SH-SY5Y (cell line): ENCODE measurements around the gene GSTM5.

Experiments
- GATA2 ChIP-seq: IDR thresholded peaks from 2 replicates; pipeline ENCODE4 v1.6.1; 2011; ENCODE audit warnings: mild to moderate bottlenecking, low read depth, low read length
- GATA3 ChIP-seq: IDR thresholded peaks from 2 replicates; pipeline ENCODE4 v1.6.1; 2011; ENCODE audit warnings: low read depth, mild to moderate bottlenecking, low read length, moderate library complexity

Gene GSTM5

DNA sequence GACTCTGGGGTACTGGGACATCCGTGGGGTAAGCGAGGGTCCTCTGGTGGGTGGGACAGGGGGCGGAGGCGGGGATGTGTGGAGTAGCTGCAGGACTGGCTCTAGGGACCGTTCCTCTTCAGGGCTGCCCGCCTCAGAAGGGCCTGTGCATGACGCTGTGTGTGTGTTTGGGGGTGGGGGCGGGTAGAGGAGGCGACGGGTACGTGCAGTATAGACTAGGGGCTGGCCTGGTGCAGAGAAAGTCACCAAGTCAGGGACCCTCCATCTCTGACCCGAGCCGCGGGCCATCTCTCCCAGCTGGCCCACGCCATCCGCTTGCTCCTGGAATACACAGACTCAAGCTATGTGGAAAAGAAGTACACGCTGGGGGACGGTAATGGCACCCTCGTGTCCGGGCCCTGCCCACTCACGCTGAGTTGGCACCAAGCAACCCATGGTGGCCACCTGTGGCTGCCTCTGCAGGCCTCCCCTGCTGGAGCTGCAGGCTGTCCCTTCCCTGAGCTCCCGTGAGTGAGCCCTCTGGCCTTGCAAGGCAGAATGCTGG lies 342 bp downstream of the GSTM5 start:
- no peak for TF ChIP-seq GATA3
- TF ChIP-seq GATA2 = no peak

DNA sequence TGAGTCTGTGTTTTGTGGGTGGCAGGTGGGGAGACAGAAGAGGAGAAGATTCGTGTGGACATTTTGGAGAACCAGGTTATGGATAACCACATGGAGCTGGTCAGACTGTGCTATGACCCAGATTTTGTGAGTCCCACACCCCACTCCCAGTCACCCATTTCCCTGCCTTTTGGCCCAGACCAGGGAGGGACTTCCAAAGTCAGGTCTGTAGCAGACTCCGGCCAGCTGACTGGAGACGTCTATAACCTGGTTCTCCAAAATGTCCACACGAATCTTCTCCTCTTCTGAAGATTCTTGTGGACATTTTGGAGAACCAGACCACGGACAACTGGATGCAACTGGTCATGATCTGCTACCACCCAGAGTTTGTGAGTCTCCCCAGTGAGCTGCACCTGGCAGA lies 1.6 kb downstream of the GSTM5 start:
- TF ChIP-seq GATA3 (no peak), GATA2 (no peak)

DNA sequence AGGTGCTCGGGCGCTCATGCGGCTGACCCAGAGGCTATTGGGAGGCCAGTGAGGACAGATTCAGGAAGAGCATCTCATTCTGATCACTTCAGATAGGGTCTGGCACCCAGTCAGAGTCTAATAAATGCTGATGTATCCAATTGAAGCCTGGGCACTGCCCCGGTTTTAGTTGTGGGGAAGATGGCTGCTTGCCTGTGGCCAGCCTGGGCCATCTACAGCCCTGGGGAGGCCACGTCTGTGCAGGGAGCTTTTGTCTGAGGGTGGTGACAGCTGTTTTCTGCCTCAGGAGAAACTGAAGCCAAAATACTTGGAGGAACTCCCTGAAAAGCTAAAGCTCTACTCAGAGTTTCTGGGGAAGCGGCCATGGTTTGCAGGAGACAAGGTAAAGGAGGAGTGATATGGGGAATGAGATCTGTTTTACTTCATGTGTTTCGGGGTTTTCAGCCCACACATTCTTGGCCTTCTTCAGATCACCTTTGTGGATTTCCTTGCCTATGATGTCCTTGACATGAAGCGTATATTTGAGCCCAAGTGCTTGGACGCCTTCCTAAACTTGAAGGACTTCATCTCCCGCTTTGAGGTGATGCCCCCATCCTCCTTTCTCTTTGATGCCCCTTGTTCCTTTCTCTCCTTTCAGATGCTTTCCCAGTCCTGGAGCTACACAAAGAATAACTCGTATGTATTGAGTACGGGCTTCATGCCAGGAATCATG lies 2.8 kb downstream of the GSTM5 start:
- TF ChIP-seq GATA2 (no peak), GATA3 (no peak)

DNA sequence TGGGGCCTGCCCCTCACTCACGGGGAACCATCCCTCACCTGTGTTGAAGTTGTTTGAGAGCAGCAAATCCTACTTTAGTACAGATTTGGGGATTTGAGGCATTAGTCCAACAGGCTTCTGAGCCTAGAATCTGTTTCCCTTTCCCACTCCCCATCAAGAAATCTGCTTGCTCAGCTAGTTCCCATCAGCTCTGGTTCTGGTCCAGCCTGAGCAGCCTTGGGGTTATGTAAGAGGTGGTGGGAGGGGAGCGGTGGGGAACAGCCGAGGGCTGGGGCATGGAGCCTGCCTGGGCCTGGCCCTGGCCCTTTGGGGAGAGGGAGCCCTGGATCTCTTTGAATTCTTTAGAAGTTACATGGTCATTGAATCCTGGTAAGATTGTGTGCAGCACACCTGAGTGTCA lies 4.1 kb downstream of the GSTM5 start:
- TF ChIP-seq GATA3 = no peak
- TF ChIP-seq GATA2 = no peak

DNA sequence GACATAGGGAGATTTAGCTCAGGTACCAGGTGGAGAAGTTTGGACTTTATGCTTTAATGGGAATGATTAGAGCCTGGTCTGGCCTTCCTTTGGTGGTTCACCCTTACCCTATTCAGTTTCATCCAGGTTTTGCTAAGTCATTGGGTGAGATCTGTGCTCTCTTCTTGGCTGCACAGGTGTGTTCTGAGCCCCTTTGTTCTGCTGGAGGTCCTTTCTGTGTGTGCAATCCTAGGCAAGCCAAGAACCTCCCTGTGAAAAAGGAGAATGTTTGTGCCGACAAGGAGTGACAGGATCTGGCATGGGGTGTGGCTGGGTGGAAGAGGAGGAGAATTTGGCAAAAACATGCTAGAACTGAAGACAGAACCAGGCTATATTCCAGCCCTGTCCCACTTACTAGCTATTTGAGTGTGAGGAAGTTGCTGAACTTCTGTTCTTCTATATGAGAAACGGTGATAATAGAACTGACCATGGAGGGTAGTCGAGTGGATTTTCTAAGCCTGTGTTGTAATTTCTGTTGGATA lies 4.6 kb downstream of the GSTM5 start:
- TF ChIP-seq GATA2 (no peak), GATA3 (no peak)

DNA sequence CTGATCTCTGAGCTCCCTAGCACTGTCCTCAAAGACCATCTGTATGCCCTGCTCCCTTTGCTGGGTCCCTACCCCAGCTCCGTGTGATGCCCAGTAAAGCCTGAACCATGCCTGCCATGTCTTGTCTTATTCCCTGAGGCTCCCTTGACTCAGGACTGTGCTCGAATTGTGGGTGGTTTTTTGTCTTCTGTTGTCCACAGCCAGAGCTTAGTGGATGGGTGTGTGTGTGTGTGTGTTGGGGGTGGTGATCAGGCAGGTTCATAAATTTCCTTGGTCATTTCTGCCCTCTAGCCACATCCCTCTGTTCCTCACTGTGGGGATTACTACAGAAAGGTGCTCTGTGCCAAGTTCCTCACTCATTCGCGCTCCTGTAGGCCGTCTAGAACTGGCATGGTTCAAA lies 5.7 kb downstream of the GSTM5 start:
- TF ChIP-seq GATA2 (no peak), GATA3 (no peak)

DNA sequence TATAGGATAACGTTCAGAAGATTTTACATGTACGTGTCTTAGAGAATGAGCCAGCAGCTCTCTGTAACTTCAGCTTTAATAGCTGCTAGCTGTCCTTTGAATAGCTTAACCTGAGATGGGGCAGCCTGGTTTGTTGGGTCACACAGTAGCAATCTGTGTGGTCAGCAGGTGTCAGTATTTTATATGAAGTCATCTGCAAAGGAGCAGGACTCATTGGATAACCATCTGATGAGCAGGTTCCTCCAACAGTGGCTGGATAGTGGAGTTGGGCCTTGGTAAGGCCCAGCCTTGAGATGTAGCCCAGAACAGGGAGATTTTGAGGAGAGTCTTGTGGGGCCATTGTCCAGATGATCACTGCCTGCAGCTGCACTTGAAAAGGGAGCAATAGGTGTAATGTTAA lies 6.4 kb downstream of the GSTM5 start:
- TF ChIP-seq GATA3 (no peak), GATA2 (no peak)

DNA sequence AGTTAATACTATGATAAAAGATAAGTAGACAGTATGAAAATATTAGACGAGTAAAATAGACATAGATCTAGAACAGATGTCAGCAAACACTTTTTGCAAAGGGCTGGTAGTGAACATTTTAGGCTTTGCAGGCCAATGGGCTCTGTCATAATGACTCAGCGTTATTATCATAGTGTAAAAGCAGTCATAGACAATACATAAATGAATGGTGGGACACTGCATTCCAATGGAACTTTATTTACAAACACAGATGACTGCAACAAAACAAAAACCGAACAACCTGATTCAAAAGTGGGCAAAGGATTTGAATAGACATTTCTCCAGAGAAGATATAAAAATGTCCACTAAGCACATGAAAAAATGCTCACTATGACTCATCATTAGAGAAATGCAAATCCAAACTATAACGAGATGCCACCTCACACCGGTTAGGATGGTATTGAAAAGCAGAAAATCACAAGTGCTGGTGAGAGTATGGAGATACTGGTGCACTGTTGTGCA lies 7.3 kb downstream of the GSTM5 start:
- TF ChIP-seq GATA3 (no peak), GATA2 (no peak)

DNA sequence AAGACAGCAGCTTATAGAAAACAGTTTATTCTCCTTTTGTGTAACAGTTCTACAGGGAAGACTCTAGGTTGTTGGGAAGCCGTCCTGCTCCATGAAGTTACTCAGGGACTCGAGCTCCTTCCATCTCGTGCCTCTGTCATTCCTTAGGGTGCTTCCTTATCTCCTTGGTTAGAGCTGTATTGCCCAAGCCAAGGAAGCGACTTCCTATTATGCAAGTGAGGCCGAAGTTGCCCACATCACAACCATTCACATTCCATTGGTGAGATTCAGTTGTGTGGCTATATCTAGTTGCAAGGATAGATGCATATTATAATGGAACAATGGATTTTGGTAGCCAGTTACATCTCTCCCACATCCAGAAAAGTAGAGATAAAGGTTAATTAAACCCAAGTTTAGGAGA lies 9.0 kb downstream of the GSTM5 start:
- TF ChIP-seq GATA3 = no peak
- TF ChIP-seq GATA2 = no peak

DNA sequence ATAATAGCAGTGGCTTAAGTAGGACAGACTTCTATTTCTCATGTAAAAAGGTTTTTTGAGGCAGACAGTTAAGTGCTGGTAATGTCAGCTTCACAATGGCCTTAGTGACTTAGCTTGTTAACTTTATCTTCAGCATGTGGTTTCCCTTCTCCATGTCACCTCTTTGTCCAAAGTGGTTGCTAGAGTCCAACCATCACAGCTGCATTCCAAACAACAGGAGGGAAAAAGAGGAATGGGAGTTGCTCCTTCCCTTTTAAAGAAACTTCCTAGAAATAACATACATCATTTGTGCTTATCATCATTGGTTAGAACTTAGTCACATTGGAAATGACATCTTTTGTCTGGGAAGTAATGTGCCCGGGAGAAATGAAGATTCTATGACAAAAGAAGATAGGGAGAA lies 9.9 kb downstream of the GSTM5 start:
- no peak for TF ChIP-seq GATA2
- no peak for TF ChIP-seq GATA3

DNA sequence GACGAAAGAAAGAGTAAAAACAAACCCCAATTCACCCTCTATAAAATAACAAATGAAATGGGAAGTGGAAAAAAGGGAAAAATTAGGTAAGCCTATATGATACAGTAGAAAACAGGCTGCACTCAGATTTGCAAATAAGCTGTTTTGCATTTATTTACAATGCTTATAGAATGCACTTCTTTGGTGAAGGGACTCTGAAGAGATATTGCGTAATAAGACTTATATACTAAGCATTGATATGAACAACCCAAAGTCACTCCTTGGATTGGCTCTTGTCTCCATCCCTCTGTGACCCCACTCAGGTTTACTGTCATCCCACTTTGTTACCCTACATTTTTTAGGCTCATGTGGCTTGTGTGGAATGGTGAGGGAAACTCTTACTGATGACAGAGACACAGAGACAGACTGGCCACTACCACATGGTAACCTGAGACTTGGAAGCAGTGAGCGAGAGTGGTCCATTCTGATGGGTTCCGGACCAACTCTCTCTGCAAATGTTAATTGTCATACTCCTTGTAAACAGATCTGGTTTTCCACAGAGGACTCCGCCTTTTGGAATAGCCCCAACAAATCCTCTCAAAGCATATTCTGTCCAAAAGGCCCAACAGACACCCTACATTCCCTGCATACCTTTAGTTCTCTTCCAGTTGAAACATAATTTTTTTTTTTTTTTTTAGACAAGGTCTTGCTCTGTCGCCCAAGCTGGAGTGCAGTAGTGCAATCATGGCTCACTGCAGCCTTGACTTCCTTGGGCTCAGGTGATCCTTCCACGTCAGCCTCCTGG lies 11.0 kb downstream of the GSTM5 start:
- TF ChIP-seq GATA3 (no peak), GATA2 (no peak)

DNA sequence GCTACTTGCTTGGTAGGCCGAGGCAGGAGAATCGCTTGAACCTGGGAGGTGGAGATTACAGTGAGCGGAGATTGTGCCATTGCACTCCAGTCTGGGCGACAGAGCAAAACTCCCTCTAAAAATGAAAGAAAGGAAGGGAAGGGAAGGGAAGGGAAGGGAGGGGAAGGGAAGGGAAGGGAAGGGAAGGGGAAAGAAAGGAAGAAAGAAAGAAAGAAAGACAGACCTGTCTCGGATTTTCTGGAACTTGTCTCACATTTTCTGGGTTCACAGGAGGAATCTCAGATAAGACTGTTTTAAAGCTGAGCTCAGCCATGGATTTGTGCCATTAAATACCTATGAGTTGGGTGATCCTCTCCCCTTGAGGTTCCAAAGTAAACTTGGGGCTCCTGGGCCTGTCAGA lies 12.9 kb downstream of the GSTM5 start:
- TF ChIP-seq GATA2 = no peak
- TF ChIP-seq GATA3 = no peak

DNA sequence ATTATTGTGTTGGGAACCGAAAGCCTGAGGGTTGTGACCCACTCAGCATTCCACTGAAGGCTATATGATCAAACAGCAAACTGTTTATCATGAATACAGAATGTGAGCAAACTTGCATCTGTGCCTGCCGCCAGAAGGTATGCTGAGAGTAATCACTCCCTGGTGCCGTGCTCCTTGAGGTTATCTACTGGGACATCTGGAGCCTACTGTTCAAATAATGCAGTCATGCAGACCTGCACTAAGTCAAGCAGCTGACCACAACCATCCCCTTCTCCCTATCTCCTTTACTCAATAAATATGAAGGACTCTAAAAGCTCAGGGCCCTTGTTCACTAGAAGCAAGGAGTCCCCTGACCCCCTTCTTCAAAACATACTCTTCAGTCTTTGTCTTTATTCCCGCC lies 13.5 kb downstream of the GSTM5 start:
- TF ChIP-seq GATA2 (no peak), GATA3 (no peak)

DNA sequence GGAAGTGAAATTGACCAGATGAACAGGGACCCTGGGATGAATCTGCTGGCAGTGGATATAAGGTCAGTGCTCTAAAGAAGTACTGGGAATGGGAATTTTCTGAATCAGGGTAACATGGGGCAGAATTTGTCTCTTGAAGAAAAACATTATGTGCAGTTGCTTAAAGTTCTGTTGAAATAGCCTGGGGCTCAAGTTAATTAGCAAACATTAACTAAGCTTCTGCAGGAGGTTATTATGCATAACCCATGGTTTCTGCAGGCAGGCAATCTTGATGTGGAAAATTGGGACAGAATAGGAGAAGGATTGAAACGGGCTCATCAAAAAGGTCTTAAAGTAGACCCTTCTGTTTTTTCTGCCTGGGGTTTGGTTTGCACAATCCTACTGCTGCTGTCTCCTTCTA lies 14.0 kb downstream of the GSTM5 start:
- TF ChIP-seq GATA3 (no peak), GATA2 (no peak)
